Body of pancreas (tissue), 4 donors: Measurements from ENCODE around the gene COX4I2.

Source experiments
- POLR2A ChIP-seq, 3 donors: fragments of 450-650 bp; IDR thresholded peaks; one replicate each; pipeline ENCODE4 v1.6.1; 2016; ENCODE audit warnings: antibody characterized with exemption in 3 of 3, mild to moderate bottlenecking in 2 of 3
- TF ChIP-seq, protein P1 (sequence below), 7 experiments: fragments of 450-650 bp in 4 of 7; fragments of 200-600 bp in 3 of 7; sonication (generic) in 3 of 7; IDR thresholded peaks; one replicate each; pipeline ENCODE4 v1.5.1; 2016 to 2019; ENCODE audit warnings: antibody characterized with exemption in 7 of 7

DNA sequence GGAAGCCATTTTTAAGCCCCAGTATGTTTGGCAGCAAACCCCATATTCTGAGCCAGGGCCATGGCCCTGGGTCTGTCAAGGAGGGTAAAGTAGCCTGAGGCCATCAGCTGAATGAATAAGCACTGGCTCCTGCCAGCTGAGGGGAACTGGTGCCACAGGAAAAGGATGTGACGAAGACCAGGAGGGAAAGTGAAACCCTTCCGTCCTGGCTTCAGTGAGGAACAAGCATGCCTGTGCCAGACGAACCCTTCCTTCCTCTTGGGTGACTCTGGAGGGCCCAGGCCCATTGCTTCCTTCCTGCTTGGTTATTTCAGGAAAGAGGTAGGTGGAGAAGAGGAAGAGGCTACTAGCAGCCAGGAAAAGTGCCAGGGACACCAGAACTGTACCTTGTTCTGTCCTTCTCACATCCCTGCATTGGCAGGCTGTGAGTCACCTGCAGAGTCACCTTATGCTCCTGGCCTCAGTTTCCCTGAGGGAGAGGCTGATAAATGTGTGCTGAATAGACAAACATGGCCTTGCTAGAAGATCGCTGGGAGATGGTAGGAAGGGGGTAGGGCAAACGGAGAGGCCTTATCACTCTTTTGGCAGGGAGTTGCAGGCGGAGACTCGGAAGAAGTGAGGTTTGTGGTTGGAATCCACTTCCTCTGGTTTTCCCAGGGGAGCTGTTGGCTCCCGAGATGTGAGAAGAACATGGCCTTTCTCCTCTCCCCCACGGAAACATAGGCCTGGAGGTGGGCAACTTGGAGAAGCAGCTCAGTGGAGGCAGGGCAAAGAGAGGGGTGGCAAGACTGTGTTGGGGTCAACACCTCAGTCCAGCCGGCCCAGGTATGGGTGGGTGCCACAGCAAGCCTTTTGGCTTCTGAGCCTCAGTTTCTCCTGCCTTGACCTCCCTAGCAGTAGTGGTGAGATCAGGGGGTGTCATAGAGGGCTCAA, 37.4 kb downstream of the COX4I2 start:
- TF ChIP-seq, protein P1, sequence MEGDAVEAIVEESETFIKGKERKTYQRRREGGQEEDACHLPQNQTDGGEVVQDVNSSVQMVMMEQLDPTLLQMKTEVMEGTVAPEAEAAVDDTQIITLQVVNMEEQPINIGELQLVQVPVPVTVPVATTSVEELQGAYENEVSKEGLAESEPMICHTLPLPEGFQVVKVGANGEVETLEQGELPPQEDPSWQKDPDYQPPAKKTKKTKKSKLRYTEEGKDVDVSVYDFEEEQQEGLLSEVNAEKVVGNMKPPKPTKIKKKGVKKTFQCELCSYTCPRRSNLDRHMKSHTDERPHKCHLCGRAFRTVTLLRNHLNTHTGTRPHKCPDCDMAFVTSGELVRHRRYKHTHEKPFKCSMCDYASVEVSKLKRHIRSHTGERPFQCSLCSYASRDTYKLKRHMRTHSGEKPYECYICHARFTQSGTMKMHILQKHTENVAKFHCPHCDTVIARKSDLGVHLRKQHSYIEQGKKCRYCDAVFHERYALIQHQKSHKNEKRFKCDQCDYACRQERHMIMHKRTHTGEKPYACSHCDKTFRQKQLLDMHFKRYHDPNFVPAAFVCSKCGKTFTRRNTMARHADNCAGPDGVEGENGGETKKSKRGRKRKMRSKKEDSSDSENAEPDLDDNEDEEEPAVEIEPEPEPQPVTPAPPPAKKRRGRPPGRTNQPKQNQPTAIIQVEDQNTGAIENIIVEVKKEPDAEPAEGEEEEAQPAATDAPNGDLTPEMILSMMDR (IDR thresholded peaks at IDR 0.05), result no peak
- TF ChIP-seq POLR2A (IDR thresholded peaks at IDR 0.05), result no peak
